NB4 (cell line): Measurements from ENCODE around the gene ZNF358.

ENCODE experiments used
- MYC ChIP-seq: IDR thresholded peaks from 2 replicates; pipeline ENCODE4 v1.6.1; 2011; ENCODE audit warnings: low read depth, low read length
- POLR2A ChIP-seq: IDR thresholded peaks from 2 replicates; pipeline ENCODE4 v1.6.1; 2011; ENCODE audit warnings: mild to moderate bottlenecking; ENCODE audit not compliant: insufficient read length; ENCODE audit errors: extremely low read depth
- TF ChIP-seq, protein P1 (sequence below): IDR thresholded peaks from one replicate; pipeline ENCODE4 v1.5.1; 2012; ENCODE audit warnings: low read depth, low read length

DNA sequence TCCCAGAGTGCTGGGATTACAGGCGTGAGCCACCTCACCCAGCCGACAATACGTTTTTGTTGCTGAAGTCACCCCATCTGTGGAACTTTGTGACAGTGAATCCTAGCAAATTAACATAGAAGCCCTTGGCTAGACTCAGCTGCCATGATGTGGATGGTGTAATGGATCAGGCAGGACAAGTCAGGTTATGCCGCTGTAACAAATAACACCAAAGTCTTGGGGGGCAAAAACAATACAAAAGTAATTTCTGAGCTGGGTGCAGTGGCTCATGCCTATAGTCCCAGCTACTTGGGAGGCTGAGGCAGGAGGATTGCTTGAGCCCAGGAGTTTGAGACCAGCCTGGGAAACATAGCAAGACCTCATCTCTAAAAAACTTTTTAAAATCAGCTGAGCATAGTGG, 49.0 kb downstream of the ZNF358 start:
- TF ChIP-seq POLR2A (no peak), MYC (no peak)
- TF ChIP-seq, protein P1, sequence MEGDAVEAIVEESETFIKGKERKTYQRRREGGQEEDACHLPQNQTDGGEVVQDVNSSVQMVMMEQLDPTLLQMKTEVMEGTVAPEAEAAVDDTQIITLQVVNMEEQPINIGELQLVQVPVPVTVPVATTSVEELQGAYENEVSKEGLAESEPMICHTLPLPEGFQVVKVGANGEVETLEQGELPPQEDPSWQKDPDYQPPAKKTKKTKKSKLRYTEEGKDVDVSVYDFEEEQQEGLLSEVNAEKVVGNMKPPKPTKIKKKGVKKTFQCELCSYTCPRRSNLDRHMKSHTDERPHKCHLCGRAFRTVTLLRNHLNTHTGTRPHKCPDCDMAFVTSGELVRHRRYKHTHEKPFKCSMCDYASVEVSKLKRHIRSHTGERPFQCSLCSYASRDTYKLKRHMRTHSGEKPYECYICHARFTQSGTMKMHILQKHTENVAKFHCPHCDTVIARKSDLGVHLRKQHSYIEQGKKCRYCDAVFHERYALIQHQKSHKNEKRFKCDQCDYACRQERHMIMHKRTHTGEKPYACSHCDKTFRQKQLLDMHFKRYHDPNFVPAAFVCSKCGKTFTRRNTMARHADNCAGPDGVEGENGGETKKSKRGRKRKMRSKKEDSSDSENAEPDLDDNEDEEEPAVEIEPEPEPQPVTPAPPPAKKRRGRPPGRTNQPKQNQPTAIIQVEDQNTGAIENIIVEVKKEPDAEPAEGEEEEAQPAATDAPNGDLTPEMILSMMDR: no peak
